Measurements from ENCODE around the gene DHRS13. TPM values are rescaled to one million over a fixed set of nuclear protein-coding genes. Genes with fewer than 3 reads are reported as not detected.
"Not testable (repeated sequence)": the region's sequence is repeated elsewhere in the genome, so short reads cannot be mapped to it uniquely, and the experiment has no call there.

The DHRS13 gene
- total RNA-seq, 2 experiments from 2014 or later: 29.2 to 29.3 TPM

DNA sequence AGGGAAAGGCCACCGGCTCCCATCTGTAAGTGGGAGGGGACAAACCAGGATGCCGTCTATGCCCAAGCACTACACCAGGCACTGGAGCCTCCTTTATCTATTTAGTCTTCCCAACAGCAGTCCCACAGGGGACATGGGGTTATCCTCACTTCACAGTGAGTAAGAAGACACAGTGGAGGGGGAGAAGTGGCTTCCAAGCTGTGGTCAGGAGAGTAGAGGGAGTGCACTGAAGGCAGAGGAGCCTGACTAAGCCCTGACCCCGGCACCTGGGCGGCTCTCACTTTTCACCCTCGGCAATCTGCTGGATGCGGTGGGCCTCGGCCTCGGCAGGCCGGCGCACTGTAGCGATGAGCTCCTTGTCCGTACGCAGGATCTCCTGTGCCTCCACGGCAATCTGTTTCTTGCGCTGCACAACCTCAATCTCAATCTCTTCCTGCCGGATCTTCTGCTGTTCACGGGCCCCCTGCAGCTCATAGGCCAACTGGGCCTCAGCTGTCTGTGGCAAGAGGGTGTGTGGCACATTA is 21.3 kb downstream of the DHRS13 start:
- Mint-ChIP-seq H3K4me1 (ENCODE audit: low read depth) (peaks cover 18% of the 10 kb centered on the region), H3K36me3 (ENCODE audit: low read depth) (peaks cover 63% of the 10 kb centered on the region), H3K9me3 (ENCODE audit: insufficient read depth) (no peaks in the 10 kb centered on the region), H3K27me3 (ENCODE audit: low read depth) (no peaks in the 10 kb centered on the region), H3K4me3 (no peak overlapping the region), H3K27ac (no peak overlapping the region)
- ATAC-seq (no peak), DNase-seq (no peak)
- POLR2A ChIA-PET: interaction anchor here (1.8 to 2.5 kb wide), 2 partner anchors 10 to 12 kb away, joined by 9 read pairs; no protein-coding TSS in a partner anchor
- CTCF ChIA-PET: interaction anchor here (1.5 kb wide), 1 partner anchor 118 kb away, joined by 4 read pairs; no protein-coding TSS in a partner anchor

DNA sequence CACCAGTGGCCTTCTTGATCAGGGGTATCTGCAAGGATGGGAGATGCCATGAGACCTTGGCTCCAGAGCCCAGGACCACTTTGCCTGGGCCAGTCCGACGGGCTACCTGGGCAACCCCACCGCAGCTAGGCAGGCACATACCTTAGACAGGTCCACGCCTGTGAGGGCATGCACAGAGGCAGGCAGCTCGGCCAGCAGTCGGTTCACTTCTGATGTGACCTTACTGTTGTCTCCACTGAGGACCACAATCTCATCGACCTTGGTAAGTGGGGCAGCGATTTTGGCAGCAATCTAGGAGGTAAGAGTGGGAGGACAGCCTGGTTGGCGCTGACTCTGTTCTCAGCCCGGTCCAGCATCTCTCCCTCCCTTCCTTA is 22.3 kb downstream of the DHRS13 start:
- ChIA-PET CTCF (interaction anchor here (0.6 kb wide), 1 partner anchor 31 kb away, joined by 3 read pairs; no protein-coding TSS in a partner anchor), POLR2A (no interaction called here)
- ATAC-seq (no peak), DNase-seq (no peak)
- H3K27me3 Mint-ChIP-seq (ENCODE audit: low read depth): no peaks in the 10 kb centered on the region
- peaks cover 23% of the 10 kb centered on the region for H3K4me1 Mint-ChIP-seq (ENCODE audit: low read depth)
- H3K4me3 Mint-ChIP-seq: no peak overlapping the region
- H3K27ac Mint-ChIP-seq: no peak overlapping the region
- H3K9me3 Mint-ChIP-seq (ENCODE audit: insufficient read depth): no peaks in the 10 kb centered on the region
- peaks cover 59% of the 10 kb centered on the region for H3K36me3 Mint-ChIP-seq (ENCODE audit: low read depth)

DNA sequence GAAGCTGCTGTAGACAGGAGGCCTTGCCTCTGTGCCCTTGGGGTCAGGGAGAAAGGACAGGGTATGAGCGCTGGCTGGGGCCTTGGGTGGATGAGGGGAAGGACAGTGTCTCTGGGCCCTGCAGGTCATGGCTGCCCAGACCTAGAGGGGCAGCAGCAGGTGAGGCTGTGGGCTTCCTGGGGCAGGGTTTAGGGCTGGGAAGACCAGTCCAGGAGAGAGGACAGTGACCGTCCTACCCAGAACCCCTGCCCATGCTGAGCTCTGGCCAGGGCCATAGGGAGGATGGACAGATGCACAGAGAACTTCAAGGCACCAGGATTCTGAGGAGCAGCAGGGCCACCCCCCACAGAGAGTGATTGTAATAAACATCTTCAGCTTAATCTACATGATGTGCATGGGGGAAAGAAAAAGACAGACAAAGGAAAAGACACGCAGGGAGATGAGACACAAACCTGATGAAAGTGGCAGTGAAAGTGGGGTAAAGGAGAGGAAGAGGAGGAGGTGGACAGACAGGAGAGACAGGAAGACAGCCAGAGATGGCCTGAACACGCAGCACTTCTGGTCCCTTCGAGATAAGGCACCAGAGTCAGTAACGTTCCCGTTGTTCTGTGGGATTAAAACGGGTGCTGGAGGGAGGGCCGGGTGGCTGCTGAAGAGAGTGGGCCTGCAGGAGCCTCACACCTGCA is 22.9 kb downstream of the DHRS13 start:
- ATAC-seq: no peak
- POLR2A ChIA-PET: no interaction called here
- Mint-ChIP-seq H3K4me1 (ENCODE audit: low read depth) (peaks cover 18% of the 10 kb centered on the region), H3K4me3 (no peak overlapping the region), H3K27me3 (ENCODE audit: low read depth) (no peaks in the 10 kb centered on the region), H3K9me3 (ENCODE audit: insufficient read depth) (no peaks in the 10 kb centered on the region), H3K36me3 (ENCODE audit: low read depth) (peaks cover 58% of the 10 kb centered on the region), H3K27ac (no peak overlapping the region)
- CTCF ChIA-PET: interaction anchor here (0.8 to 1.6 kb wide), 4 partner anchors 13 to 116 kb away, joined by 3 to 8 read pairs (median 4); partner anchors contain the start of gene FAM222B
- DNase-seq: no peak

DNA sequence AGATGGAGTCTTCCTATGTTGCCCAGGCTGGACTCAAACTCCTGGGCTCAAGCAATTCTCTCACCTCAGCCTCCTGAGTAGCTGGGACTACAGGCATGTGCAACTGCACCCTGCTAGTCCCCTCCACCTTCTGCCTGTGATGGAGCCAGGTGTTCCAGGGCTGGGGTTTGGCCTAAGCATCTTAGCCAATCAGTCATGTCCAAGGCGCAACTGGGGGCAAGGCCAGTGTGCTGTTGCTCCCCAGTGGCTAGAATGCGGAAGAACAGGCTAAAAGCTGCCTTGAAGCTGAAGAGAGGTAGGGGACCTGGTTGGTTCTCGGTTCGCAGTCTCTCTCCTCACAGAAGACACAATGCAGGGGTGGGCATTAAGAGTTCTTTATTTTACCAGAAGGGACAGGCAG is 23.9 kb downstream of the DHRS13 start:
- no peak overlapping the region for H3K27ac Mint-ChIP-seq

DNA sequence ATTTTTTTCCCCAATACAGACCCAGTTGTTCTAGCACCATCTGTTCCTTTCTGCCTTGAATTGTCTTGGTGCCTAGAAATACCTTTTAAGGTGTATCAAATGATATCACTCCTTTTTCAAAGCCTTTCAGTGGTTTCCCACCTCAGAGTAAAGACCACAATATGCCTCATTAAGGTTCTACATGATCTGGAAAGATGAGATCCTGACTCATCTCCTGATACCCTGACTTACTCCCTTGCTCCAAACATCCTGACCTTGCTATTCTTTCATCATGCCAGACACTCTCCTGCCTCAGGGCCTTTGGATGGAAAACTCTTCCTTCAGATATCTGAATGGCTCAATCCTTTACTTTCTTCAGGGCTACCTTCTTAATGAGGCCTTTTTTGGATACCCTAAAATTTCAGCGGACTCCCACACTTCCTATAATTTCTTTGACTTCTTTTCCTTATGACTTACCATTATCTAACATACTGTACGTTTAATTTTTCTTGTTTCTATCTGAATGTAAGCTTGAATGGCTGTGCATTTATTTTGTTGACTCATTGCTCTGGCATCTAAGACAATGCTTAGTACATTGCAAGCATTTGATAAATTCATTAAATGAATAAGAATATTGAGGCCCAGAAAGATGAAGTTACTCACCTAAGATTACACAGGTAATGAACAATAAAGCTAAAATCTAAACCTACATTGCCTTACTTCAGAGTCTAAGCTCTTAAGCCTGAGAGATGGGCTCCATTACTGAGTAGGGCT is 24.5 kb downstream of the DHRS13 start:
- Mint-ChIP-seq H3K9me3 (ENCODE audit: insufficient read depth) (no peaks in the 10 kb centered on the region), H3K4me3 (no peak overlapping the region), H3K27ac (no peak overlapping the region), H3K4me1 (ENCODE audit: low read depth) (peaks cover 13% of the 10 kb centered on the region), H3K36me3 (ENCODE audit: low read depth) (peaks cover 52% of the 10 kb centered on the region), H3K27me3 (ENCODE audit: low read depth) (no peaks in the 10 kb centered on the region)
- ChIA-PET CTCF (interaction anchor here (1.2 to 2.3 kb wide), 5 partner anchors 24 to 151 kb away, joined by 3 to 8 read pairs (median 6); partner anchors contain the start of gene FAM222B), POLR2A (no interaction called here)
- no peak for DNase-seq
- ATAC-seq: no peak

More for the DNA sequence above, 23.9 kb downstream of the DHRS13 start:
- H3K27me3 Mint-ChIP-seq (ENCODE audit: low read depth): no peaks in the 10 kb centered on the region
- no peaks in the 10 kb centered on the region for H3K9me3 Mint-ChIP-seq (ENCODE audit: insufficient read depth)
- POLR2A ChIA-PET: no interaction called here
- H3K4me3 Mint-ChIP-seq: no peak overlapping the region
- ATAC-seq (no peak), DNase-seq (no peak)
- CTCF ChIA-PET: interaction anchor here (0.8 to 2.2 kb wide), 5 partner anchors 14 to 152 kb away, joined by 3 to 8 read pairs (median 4); partner anchors contain the start of gene FAM222B
- peaks cover 13% of the 10 kb centered on the region for H3K4me1 Mint-ChIP-seq (ENCODE audit: low read depth)
- peaks cover 52% of the 10 kb centered on the region for H3K36me3 Mint-ChIP-seq (ENCODE audit: low read depth)

DNA sequence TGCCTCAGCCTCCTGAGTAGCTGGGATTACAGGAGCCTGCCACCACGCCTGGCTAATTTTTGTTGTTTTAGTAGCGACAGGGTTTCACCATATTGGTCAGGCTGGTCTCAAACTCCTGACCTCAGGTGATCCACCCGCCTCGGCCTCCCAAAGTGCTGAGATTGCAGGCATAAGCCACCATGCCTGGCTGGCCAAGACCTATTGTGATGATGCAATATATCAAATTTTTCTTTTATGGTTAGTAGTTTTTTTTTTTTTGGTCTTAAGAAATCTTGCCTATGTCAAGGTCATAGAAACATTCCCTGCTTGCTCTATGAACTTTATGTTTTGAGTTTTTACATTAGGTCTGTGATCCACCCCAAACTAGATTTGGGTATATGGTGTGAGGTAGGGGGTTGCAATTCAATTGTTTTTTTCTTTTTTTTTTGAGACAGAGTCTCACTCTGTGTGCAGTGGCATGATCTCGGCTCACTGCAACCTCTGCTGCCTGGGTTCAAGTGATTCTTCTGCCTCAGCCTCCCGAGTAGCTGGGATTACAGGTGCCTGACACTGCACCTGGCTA is 25.6 kb downstream of the DHRS13 start:
- POLR2A ChIA-PET: not testable (repeated sequence)

DNA sequence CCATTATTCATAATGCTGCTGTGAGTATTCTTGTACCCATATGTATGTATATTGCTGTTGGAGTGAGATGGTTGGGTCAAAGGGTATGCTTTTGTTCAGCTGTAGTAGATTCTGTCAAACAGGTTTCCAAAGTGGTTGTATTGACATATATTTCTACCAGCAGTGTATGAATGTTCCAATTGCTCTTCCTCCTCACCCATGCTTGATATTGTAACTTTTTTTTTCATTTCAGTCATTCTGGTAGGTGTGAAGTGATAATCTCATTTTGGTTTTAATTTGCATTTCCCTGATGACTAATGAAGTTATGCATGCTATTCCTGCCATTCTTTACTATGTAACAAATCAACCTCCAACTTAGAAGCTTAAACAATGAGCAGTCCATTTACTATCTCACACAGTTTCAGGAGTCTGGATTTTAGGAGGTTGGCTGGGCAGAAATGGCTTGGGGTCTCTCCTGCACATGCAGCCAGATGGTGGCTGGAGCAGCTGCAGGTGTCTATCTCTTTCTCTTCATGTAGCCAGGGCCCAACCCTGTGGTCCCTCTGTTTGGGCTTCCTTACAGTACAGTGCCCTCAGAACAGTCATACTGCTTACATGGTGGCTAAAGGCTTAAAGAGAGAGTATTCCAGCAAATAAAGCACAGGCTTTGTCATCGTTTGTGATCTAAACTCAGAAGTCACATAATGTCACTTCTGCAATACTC is 26.9 kb downstream of the DHRS13 start:
- DNase-seq (no peak), ATAC-seq (no peak)
- ChIA-PET POLR2A (no interaction called here), CTCF (interaction anchor here (2.3 kb wide), 1 partner anchor 113 kb away, joined by 6 read pairs; no protein-coding TSS in a partner anchor)
- H3K36me3 Mint-ChIP-seq (ENCODE audit: low read depth): peaks cover 32% of the 10 kb centered on the region
- H3K27me3 Mint-ChIP-seq (ENCODE audit: low read depth): no peaks in the 10 kb centered on the region
- H3K4me3 Mint-ChIP-seq: no peak overlapping the region
- no peak overlapping the region for H3K27ac Mint-ChIP-seq
- H3K9me3 Mint-ChIP-seq (ENCODE audit: insufficient read depth): no peaks in the 10 kb centered on the region
- peaks cover 25% of the 10 kb centered on the region for H3K4me1 Mint-ChIP-seq (ENCODE audit: low read depth)

More for the DNA sequence above, 25.6 kb downstream of the DHRS13 start:
- DNase-seq; H3K9me3 Mint-ChIP-seq (ENCODE audit: insufficient read depth); H3K27ac Mint-ChIP-seq; ATAC-seq; H3K27me3 Mint-ChIP-seq (ENCODE audit: low read depth); H3K4me3 Mint-ChIP-seq: not testable (repeated sequence)
- H3K4me1 Mint-ChIP-seq (ENCODE audit: low read depth): peaks cover 13% of the 10 kb centered on the region
- peaks cover 41% of the 10 kb centered on the region for H3K36me3 Mint-ChIP-seq (ENCODE audit: low read depth)
- CTCF ChIA-PET: interaction anchor here (2.2 to 2.3 kb wide), 2 partner anchors 114 to 150 kb away, joined by 6 to 8 read pairs; no protein-coding TSS in a partner anchor

DNA sequence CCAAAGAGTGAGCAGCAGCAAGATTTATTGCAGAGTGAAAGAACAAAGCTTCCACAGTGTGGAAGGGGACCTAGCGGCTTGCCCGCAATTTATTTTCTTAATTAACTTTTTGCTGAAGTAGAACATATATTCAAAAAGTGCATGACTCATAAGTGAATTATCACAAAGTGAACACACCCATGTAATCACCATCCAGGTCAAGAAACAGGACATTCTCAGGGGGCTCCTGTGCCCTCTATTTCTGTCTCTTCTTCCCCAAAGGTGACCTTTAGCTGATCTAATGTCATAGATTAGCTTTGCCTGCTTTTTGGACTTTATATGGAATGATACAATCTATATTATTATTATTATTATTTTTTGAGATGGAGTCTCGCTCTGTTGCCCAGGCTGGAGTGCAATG is 28.1 kb downstream of the DHRS13 start:
- no peak for DNase-seq
- no peaks in the 10 kb centered on the region for H3K27me3 Mint-ChIP-seq (ENCODE audit: low read depth)
- POLR2A ChIA-PET: interaction anchor here (0.9 kb wide), 1 partner anchor 16 kb away, joined by 3 read pairs; no protein-coding TSS in a partner anchor
- peaks cover 20% of the 10 kb centered on the region for H3K36me3 Mint-ChIP-seq (ENCODE audit: low read depth)
- no peak for ATAC-seq
- H3K4me1 Mint-ChIP-seq (ENCODE audit: low read depth): peaks cover 26% of the 10 kb centered on the region
- H3K4me3 Mint-ChIP-seq: no peak overlapping the region
- no peak overlapping the region for H3K27ac Mint-ChIP-seq
- CTCF ChIA-PET: interaction anchor here (1.0 to 1.9 kb wide), 3 partner anchors 21 to 111 kb away, joined by 4 to 6 read pairs (median 5); no protein-coding TSS in a partner anchor
- no peaks in the 10 kb centered on the region for H3K9me3 Mint-ChIP-seq (ENCODE audit: insufficient read depth)

DNA sequence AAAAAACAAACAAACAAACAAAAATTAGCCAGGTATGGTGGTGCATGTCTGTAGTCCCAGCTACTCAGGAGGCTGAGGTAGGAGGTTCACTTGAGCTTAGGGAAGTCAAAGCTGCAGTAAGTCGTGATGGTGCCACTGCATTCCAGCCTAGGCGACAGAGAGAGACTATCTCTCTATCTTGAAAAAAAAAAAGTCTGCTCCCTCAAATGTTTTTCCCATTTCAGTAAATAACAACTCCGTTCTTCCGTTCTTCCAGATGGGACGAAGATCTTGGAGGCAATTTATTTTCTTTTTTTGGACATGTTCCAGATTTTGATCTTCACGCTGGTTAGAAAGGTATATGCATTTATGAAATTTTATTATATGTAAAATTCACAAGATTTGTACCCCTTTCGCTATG is 29.0 kb downstream of the DHRS13 start:
- POLR2A ChIA-PET: no interaction called here
- DNase-seq (no peak), ATAC-seq (no peak)
- peaks cover 26% of the 10 kb centered on the region for H3K4me1 Mint-ChIP-seq (ENCODE audit: low read depth)
- H3K36me3 Mint-ChIP-seq (ENCODE audit: low read depth): peaks cover 11% of the 10 kb centered on the region
- H3K4me3 Mint-ChIP-seq: no peak overlapping the region
- CTCF ChIA-PET: interaction anchor here (1.0 to 1.9 kb wide), 2 partner anchors 22 to 110 kb away, joined by 4 to 5 read pairs; no protein-coding TSS in a partner anchor
- H3K27ac Mint-ChIP-seq: no peak overlapping the region
- no peaks in the 10 kb centered on the region for H3K27me3 Mint-ChIP-seq (ENCODE audit: low read depth)
- H3K9me3 Mint-ChIP-seq (ENCODE audit: insufficient read depth): no peaks in the 10 kb centered on the region

DNA sequence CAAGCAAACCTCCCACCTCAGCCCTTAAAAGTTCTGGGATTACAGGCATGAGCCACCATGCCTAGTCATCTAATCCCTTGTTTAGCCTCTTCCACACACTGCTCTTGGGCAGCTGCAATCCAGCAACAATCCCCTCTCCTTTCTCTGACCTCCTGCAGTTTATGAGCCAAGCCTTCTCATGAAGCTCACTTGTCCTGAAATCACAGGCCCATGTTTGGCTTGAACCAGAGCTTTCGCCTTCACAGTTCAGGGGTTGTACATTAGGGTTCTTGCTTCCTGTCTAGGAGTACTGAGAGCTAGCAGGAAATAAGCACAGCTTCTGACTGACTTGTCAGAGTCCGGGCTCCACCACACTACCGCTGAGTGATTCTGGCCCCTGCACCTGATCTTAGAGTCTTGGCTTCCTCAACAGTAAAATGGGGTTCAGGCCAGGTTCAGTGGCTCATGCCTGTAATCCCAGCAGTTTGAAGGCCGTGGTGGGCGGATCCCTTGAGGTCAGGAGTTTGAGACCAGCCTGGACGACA is 31.8 kb downstream of the DHRS13 start:
- ATAC-seq: peak; percentile 99
- ChIA-PET POLR2A (interaction anchor here (0.6 to 1.7 kb wide), 14 partner anchors 9 to 750 kb away, joined by 3 to 11 read pairs (median 5); partner anchors contain the start of genes DHRS13 and FAM222B), CTCF (interaction anchor here (0.6 to 3.5 kb wide), 15 partner anchors 9 to 144 kb away, joined by 3 to 32 read pairs (median 4); partner anchors contain the start of genes DHRS13, FAM222B, FLOT2 and TLCD1)
- H3K27me3 Mint-ChIP-seq (ENCODE audit: low read depth): no peaks in the 10 kb centered on the region
- DNase-seq: peak; percentile 76
- H3K27ac Mint-ChIP-seq: peak overlapping the region; percentile 97
- H3K36me3 Mint-ChIP-seq (ENCODE audit: low read depth): no peaks in the 10 kb centered on the region
- no peaks in the 10 kb centered on the region for H3K9me3 Mint-ChIP-seq (ENCODE audit: insufficient read depth)
- no peak overlapping the region for H3K4me3 Mint-ChIP-seq
- peaks cover 16% of the 10 kb centered on the region for H3K4me1 Mint-ChIP-seq (ENCODE audit: low read depth)

DNA sequence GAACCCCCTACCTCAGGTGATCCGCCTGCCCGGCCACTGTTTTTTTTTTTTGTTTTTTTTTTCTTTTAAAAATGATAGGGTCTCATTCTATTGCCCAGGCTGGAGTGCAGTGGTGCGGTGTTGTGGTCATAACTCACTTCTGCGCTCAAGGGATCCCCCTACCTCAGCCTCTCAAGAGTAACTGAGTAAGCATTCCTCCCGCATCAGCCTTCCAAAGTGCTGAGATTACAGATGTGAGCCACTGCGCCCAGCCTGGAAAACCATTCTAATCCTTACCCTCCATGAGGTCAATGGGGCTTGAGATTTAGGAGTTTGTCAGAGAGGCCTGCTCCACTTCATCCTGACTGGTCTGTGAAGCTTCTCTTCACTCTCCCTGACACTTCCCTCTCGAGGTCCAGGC is 35.6 kb downstream of the DHRS13 start:
- Mint-ChIP-seq H3K9me3 (ENCODE audit: insufficient read depth) (no peaks in the 10 kb centered on the region), H3K27ac (no peak overlapping the region), H3K27me3 (ENCODE audit: low read depth) (no peaks in the 10 kb centered on the region), H3K36me3 (ENCODE audit: low read depth) (no peaks in the 10 kb centered on the region), H3K4me1 (ENCODE audit: low read depth) (peaks cover 13% of the 10 kb centered on the region), H3K4me3 (no peak overlapping the region)
- ChIA-PET CTCF (no interaction called here), POLR2A (no interaction called here)
- ATAC-seq (no peak), DNase-seq (no peak)

All from activated CD8-positive, alpha-beta T cell treated with anti-CD3 and anti-CD28 coated beads, Interleukin-2, amount 10 ng/mL, durations not matched to agents 7 days and 5 days (primary cell).